OCI-M2 (cell line): ENCODE results near the gene UBAC1.
"Not testable (repeated sequence)": the region's sequence is repeated elsewhere in the genome, so short reads cannot be mapped to it uniquely, and the experiment has no call there.

ENCODE experiments used
- DNase-seq: peaks from one replicate; lab custom pipeline; 2025; ENCODE audit not compliant: unreplicated experiment; lab: John Stamatoyannopoulos, UW

The UBAC1 gene

DNA sequence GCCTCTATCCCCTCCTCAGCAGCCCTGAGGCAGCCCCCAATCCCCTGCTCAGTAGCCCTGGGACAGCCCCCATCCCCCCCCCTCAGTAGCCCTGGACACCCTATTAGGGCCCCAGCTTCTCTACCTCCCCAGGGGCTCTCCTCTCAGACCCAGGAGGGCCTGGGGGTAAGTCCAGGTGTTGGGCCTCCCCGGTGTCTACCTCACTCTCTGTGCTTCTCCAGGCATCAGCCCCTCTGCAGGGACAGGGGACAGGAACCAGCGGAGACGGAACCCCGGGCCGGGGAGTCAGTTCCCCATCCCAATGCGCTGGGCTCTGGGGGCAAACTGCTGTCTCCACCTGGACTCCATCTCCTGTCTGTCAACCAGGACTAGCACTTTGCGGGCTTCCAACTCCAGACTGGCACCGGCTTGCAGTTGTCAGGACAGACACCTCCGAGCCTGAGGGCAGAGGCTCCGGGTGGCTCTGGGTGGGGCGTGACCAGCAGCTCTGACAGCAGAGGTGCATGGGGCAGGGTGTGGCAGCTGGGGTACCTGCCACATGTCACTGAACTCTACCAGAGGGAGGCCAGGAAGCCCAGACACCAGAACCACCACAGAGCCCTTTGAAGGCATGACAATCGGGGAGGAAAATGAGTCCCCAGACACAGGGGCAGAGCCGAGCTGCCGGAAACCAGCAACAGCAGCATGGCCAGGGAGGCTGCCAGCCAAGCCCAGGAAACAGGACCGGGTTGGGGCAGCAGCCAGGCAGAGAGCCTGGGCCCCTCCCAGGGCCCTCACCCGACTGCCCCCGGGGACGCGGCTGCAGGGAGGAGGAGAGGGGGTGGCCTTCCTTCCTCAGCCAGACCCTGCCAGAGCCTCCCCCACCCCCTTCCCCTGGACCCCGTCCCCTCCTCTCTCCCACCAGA, 17.7 kb upstream of the UBAC1 start:
- DNase-seq: no peak

DNA sequence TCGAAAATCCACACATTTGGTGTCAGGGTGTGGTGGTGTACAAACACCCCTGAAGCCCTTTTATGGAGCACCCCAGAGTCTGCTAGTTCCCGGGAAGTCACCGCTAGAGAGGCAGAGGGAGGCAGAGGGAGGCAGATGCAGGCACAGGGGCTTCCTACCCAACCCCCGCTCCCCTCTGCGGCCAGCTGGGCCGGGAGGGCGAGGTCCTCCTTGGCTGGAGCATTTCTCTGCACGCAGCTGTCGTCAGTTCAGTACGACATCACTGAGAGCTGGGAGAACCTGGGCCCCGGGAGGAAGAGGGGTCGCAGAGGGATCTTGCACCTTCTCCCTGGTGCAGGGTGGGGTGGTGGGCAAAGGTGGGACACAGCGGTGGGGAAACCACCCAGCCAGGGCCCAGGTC, 15.8 kb upstream of the UBAC1 start:
- no peak for DNase-seq

DNA sequence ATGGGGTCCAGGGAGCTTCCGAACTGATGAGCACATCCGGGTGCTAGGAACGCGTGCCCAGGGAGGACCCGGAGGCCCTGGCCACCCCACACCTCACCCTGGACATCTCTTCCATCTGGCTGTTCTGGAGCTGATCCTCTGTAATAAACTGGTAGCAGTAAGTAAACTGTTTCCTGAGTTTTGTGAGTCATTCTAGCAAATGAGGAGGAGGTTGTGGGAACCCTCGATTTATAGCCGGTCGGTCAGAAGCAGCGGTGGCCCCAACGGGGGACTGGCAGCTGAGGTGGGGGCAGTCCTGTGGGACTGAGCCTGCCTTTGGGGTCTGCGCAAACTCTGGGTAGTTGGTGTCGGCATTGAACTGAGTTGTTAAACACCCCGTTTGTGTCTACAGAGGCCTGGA, 15.4 kb upstream of the UBAC1 start:
- no peak for DNase-seq

DNA sequence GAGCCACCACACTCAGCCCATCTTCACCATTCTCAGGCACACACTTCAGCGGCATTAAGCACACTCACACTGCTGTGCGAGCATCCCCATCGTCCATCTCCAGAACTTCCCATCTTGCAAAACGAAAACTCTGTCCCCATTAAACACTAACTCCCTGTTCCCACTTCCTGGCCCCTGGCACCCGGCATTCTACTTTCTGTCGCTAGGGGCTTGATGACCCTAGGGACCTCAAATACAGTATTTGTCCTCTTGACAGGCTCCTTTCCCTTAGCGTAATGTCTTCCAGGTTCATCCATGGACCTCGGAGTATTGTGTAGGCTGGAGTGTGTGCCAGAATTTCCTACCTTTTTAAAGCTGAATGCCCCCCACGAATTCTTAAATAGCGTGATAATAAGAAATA, 14.7 kb upstream of the UBAC1 start:
- DNase-seq: no peak

DNA sequence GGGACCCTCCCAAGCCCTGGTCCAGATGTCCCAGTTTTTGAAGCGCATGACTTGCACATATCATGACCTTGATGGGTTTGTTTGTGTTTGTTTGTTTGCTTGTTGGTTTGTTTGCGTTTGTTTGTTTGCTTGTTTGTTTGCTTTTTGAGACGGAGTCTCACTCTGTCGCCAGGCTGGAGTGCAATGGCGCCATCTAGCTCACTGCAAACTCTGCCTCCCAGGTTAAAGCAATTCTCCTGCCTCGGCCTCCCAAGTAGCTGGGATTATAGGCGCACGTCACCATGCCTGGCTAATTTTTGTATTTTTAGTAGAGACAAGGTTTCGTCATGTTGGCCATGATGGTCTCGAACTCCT, 13.0 kb upstream of the UBAC1 start:
- DNase-seq: no peak

DNA sequence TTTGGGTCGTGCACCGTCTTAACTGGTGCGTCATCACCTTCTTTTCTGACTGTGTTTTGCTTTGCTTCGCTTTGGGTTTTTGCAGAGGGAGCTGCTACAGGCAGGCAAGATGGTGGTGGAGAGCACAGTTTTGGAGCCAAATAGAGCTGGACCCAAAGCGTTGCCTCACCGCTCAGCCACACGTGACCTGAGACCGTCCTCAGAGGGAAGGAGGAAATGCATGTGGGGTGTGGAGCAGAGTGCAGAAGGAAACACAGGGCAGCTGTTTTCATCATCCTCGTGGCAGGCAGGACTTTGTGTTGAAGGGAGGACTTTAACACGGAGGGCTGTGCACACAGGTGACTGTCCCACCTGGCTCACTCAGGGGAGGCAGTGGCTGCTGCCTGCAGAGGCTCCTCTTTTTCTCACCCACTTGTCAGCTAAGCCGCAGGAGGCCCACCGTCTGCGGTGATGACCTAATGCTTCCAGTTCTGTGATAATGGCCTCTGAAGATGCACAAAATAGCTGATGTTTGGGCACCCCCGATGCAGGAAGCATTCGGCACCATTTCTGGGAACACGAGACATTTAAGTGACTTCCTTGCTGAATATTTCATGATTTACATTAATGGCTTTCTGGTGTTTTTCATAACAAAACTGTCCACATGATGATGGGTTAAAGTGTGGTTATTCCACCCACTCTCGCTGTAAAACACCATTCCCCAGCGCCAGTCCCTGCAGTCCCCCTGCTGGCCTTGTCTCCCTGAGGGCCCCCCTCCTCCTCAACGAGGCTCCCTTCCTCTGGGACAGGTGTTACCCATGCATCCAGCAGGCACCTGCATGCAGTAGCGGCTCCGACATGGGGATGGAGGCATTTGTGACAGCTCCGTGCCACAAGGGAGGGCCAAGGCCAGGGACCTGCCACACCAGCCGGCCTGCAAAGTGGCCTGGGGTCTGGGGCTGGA, 12.4 kb upstream of the UBAC1 start:
- DNase-seq: no peak

DNA sequence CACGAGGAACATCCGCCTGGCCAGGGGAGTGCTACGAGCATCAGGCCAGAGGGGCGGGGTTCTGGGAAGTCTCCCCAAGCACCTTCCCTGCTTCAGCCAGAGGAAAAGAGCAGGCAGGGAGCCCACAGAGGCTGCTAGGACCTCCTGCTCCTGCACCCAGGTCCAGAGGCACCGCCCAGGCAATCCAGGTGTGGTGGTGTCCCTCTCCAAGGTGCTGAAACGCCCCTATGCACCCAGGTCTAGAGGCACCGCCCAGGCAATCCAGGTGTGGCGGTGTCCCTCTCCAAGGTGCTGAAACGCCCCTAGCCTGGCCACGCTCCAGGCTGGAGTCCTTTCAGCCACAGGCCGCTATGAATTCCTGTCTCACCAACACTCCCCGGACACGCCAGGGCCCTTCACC, 10.7 kb upstream of the UBAC1 start:
- DNase-seq: no peak

GRCh38 chr9:135971111-135971766, 10.1 kb upstream of the UBAC1 start:
- DNase-seq: no peak

DNA sequence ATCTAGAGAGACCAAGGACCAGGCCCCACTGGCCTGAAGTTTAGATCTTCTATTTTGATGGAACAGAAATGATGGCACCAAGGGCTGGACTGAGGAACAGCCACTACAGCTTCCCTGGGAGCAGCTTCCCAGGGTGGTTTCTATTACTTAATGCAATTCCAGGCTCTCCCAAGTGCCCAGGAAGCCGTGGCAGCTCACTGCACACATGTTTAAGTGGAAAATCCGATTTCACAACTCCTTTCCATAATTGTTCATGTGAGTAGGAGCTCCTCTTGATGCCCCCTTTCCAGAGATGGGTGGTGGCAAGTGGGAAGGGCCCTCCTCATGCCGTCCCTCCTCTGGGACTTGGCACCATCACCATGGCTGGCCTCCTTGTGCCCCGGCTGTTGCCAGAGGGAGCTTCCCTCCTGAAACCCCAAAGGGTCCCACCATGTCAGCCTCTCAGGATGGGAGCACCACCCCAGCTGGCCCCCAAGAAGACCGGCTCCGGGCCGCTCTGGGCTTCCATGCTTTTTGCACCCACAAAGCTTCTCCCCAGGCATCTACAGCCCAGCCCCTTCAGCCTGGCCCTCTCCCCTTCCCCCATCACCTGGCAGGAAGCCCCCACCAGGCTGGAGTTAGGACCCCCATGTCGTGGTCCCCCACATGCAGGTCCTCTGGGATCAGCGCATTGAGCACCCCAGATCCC, 9.1 kb upstream of the UBAC1 start:
- DNase-seq: no peak

DNA sequence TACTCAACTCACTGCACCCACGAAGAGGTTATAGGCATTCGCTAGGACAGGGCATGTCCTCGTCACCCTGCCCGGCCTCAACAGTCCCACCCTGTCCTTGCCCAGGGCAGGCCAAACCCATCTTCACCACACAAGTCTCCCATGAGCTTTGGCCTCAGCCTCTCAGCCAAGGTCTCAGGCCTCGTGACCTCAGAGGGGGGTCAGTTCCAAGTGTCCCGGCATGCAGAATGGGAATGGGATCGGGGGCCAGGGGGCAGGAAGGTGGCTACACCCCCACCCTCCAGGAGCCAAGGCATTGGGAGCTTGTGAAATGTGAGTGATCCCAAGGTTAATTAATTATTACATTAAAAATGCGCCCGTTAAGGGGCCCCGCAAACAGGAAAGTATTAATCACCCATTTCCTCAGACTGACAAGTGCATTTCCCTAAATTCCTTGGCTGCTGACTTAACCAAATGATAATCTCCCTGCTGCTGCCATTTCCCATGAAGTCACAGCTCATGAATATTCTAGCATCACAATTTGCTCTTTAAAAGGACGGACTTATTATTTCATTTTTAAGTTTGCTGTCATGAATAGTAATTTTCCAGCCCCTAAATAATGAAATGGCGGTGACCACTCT, 8.0 kb upstream of the UBAC1 start:
- no peak for DNase-seq

GRCh38 chr9:135968601-135969000, 7.4 kb upstream of the UBAC1 start:
- DNase-seq: no peak

- no peak for DNase-seq
Observed at GRCh38 chr9:135968083-135968476, 6.9 kb upstream of the UBAC1 start.

- DNase-seq: not testable (repeated sequence)
Observed at GRCh38 chr9:135966916-135967260, 5.7 kb upstream of the UBAC1 start.

- DNase-seq: no peak
Observed at GRCh38 chr9:135965124-135965756, 4.1 kb upstream of the UBAC1 start.

DNA sequence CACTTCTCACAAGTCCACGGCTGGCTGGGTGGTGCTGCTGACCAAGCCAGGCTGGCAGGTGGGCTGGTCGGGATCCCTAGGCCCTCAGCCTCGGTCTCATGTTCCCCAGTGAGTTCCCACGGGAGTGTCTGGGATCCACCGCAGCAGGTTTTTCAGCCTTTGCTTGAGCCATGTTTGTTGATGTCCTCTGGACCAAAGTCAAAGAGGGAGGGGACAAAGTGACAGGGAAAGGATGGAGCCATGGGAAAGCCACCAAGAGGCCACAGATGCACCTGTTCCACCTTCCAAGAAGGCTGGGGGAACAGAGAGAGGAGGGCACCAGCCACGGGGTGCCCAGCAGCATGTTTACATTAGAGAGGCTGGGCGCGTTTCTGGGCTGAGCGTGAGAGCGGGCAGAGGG, 2.8 kb upstream of the UBAC1 start:
- no peak for DNase-seq

- no peak for DNase-seq
Observed at GRCh38 chr9:135963338-135963737, 2.2 kb upstream of the UBAC1 start.

DNA sequence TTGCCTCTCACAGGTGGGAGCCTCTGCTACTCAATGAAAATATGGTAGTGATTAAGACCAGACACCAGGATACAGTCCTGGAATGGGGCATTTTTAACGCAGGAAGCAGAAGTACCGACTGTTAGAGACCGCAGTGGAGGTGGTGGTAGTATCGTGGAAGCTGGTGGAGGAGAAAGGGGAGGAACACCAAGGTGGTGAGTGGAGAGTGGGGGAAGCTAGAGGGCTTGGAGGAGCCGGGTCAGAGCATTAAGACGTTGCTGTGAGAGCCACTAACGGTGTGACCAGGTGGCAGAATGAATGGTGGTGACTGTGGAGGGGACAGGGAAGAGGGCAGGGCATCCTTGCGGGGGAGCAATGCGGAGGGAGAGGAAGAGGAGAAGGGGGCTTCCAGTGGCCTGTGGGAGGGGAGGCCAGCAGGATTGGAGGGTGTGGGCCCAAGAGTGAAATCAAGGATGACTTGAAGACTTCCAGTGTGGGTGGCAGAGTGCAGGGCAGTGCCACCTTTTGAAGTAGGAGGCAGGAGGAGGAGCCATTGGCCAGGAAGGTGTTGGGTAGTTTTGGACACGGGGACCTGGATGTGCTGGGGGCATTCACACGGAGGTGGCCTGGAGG, 1.6 kb upstream of the UBAC1 start:
- no peak for DNase-seq

- DNase-seq: peak; percentile 9
Observed at GRCh38 chr9:135961811-135962695, 880 bp upstream of the UBAC1 start.
